Thyroid gland (tissue), 4 donors: ENCODE measurements around the gene ABI3BP.
"Not testable (repeated sequence)": the region's sequence is repeated elsewhere in the genome, so short reads cannot be mapped to it uniquely, and the experiment has no call there.

Experiments used
- CTCF ChIP-seq, 6 experiments: fragments of 200-600 bp in 3 of 6; fragments of 450-650 bp in 3 of 6; sonication (generic) in 3 of 6; IDR thresholded peaks; one replicate each; pipeline ENCODE4 v1.5.1; 2016 to 2019; ENCODE audit warnings: antibody characterized with exemption in 6 of 6, mild to moderate bottlenecking in 2 of 6, inconsistent platforms in 1 of 6, moderate library complexity in 1 of 6
- POLR2A ChIP-seq, 2 donors: fragments of 450-650 bp; IDR thresholded peaks; one replicate each; pipeline ENCODE4 v1.6.1; 2017; ENCODE audit warnings: antibody characterized with exemption in 2 of 2, mild to moderate bottlenecking in 2 of 2, moderate library complexity in 1 of 2

- not testable (repeated sequence) for TF ChIP-seq POLR2A, CTCF (IDR thresholded peaks at IDR 0.05)
These were observed 47.1 kb downstream of the ABI3BP start for GRCh38 chr3:100946096-100946495.
